ENCODE data around the gene ABCA3. TPM values are rescaled to one million over a fixed set of nuclear protein-coding genes. Genes with fewer than 3 reads are reported as not detected.
"Not testable (repeated sequence)": the region's sequence is repeated elsewhere in the genome, so short reads cannot be mapped to it uniquely, and the experiment has no call there.

ABCA3 gene
- 10 to 100 TPM in 6 of 8 experiments, 1 to 10 TPM in 2; 2.1 to 41.4 (median 23.3) TPM for total RNA-seq

DNA sequence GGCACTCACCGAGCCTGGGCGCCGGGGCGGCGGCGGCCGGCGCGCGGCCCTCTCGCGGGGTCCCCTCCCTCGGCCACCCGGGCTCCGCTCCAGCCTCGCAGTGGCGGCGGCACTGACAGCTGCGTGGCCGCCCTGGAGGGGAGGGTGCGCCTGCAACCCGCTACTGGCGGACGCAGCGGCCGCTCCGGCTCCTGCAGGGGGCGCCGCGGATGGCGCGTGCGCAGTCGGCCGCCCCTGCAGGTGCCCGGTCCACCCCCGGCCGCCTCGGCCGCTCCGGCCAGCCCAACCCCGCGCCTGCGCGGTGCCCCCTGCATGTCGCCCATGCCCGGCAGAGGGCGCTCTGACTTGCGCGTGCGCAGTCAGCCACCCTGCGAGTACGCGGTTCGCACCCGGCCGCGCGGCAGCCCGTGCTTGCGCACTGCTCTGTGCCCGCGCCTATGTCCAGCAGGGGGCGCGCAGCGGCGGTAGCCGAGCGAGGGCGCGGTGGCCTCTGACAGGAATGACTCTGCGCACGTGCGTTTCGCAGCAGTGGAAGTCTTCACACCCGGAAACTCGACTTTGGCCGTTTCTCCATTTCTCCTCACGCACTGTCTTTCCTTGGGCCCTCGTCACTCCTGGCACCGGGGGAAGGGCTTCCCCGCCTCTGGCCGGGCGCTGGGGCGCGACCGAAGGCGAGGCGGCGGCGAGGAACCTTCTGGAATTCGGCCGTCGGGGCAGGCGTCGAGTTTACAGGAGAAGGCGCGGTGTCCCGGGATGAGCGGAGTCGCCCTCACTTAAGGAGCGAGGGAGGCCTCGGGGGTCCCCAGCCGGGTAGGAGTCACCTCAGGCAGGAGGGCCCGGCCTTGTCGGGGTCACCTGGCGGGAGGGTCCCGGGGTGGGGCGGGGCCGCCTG, at the start of gene ABCA3:
ABCA3 (minus strand) TSS at position 165 of the 892 bp plus-strand sequence. CDS start 14,262 bp downstream, outside the sequence.
- peaks cover 12 to 15% of the 10 kb centered on the region in 2 donors for H3K4me1 ChIP-seq (replicated peaks in 1 of 2)
- H3K27ac ChIP-seq, result peak within 1 kb of the TSS; percentile 77 to 89
- ATAC-seq (replicated peaks in 6 of 8), result peak; percentile 81 to 92 (median 86)
- in situ Hi-C loops (cut with MboI; ENCODE audit: low pct_unique_long_range_greater_than_20kb in 2 of 9, low sequenced_read_pairs in 9 of 9, unreplicated experiment in 9 of 9), result loop anchor here in 2 of 9 experiments (25.0 kb wide), 2 partner anchors 96 to 146 kb away; partner anchors contain the start of genes CCNF (in 1 of the 2) and TBC1D24 (in 1 of the 2)
- 3 to 39% (median 33%) methylated on average over 23 to 24 of the region's 110 CpGs; no CpG with 5 or more reads in 7 of the 10 experiments for WGBS, 10 experiments
- peak within 1 kb of the TSS; percentile 54 to 69 (median 57) for H3K4me3 ChIP-seq

DNA sequence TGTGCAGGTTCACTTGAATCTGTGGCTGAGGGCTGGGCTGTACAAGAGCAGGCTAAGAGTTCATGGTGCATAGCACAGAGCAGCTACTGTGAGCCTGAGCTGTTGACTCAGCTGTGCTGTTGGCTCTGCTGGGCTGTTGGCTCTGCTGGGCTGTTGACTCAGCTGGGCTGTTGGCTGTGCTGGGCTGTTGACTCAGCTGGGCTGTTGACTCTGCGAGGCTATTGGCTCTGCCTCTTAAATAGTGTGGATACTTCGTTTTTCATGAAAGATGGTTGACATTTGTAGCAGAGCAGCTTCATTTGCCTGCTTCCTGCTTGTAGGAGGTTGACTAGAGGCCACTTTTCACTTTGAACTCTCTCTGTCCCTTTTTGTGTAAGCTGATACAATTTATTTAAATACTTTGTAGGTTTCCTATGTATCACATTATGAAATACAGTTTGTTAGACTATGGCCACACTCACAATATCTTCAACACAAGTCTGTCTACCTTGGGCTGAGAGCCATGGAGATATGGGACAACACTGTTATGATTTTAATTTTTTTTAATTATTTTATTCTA, 48.4 kb upstream of the ABCA3 start:
- 0 to 83% (median 25%) methylated on average over 1 to 2 of the region's 2 CpGs; no CpG with 5 or more reads in 4 of the 10 experiments for WGBS, 10 experiments
- peak in 2 of 8 experiments; percentile 27 to 44 for ATAC-seq (replicated peaks in 6 of 8)

DNA sequence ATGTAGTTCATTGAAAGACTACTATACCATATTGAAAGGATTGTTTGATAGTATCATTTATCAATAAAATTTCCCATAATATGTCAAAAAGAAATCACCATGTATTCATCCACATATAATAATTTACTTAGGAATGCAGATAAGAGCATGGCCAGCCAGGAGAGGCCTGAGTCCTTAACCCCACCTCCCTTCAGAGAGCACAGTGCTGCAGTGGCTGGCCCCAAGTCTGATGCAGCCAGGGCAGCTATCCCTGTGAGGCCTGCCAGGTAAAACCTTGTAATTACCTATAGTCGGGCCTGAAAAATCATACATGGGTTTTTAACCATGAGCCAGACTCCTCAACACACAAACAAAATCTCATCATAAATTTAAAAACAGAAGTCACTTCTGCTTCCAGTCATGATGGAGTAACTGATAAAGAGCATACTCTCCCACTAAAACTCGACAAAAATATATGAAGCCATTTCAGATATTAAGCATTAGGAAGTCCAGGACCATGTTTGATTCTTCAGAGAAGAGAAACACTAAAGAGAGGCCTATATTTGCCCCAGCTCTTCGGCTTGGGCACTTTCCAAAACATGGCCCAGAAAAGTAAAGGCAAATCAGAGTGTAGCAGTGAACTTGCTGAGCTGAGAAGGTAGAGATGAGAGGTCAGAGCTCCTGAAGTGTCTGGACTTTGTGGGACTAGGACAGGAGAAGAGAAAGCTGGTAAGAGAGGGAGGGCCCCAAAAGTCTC, 47.8 kb upstream of the ABCA3 start:
- 10 to 79% (median 68%) methylated on average over 2 to 3 of the region's 3 CpGs; no CpG with 5 or more reads in 1 of the 10 experiments for WGBS, 10 experiments
- Histone ChIP-seq H3K4me1 (replicated peaks in 1 of 2) (no peaks in the 10 kb centered on the region), H3K4me3 (no peak overlapping the region), H3K27ac (no peak overlapping the region)
- in situ Hi-C loops (cut with MboI; ENCODE audit: low pct_unique_long_range_greater_than_20kb in 2 of 9, low sequenced_read_pairs in 9 of 9, unreplicated experiment in 9 of 9), result no loop called here
- ATAC-seq (replicated peaks in 6 of 8), result no peak

More for the DNA sequence above, 48.4 kb upstream of the ABCA3 start:
- H3K4me3 ChIP-seq, result no peak overlapping the region
- in situ Hi-C loops (cut with MboI; ENCODE audit: low pct_unique_long_range_greater_than_20kb in 2 of 9, low sequenced_read_pairs in 9 of 9, unreplicated experiment in 9 of 9), result no loop called here
- no peak overlapping the region for H3K27ac ChIP-seq
- H3K4me1 ChIP-seq (replicated peaks in 1 of 2), result no peaks in the 10 kb centered on the region

DNA sequence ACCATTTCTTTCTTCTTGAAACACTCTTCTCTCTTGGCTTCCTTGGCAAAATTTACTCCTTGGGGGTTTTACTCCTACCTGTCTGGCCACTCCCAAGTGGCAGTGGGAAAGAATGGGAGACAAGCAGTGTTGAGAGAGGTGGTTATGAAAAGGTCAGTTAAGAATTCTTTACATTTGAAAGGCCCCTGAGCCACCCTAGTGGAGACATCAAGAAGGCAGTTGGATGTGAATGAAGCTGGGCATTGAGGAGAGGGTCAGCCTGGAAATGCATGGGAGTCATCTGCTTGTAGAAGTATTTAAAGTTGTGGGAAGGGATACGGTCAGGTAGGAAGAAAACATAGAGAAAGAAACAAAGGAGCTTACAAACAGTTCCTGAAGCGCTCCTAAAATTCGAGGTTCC, 46.5 kb upstream of the ABCA3 start:
- in situ Hi-C loops (cut with MboI; ENCODE audit: low pct_unique_long_range_greater_than_20kb in 2 of 9, low sequenced_read_pairs in 9 of 9, unreplicated experiment in 9 of 9), result no loop called here
- WGBS, 10 experiments, result 15 to 73% (median 44%) methylated on average over 3 of the region's 3 CpGs

DNA sequence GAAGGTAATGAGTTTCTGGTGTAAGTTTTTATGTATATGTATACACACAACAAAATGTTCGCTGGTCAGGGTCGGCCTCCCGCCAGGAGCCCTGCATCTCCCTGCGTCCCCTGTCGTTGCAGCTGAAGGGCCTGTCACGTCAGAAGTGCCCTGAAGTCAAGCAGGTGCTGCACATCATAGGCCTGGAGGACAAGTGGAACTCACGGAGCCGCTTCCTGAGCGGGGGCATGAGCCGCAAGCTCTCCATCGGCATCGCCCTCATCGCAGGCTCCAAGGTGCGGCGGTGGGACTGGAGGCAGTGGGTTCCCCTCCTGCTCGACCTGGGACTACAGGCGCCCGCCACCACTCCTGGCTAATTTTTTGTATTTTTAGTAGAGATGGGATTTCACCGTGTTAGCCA, 45.5 kb upstream of the ABCA3 start:
- H3K27ac ChIP-seq; H3K4me1 ChIP-seq (replicated peaks in 1 of 2); H3K4me3 ChIP-seq; in situ Hi-C loops (cut with MboI; ENCODE audit: low pct_unique_long_range_greater_than_20kb in 2 of 9, low sequenced_read_pairs in 9 of 9, unreplicated experiment in 9 of 9); ATAC-seq (replicated peaks in 6 of 8): not testable (repeated sequence)
- 0 to 100% (median 86%) methylated on average over 1 to 9 of the region's 19 CpGs; no CpG with 5 or more reads in 4 of the 10 experiments for WGBS, 10 experiments

More for the DNA sequence above, 46.5 kb upstream of the ABCA3 start:
- no peak for ATAC-seq (replicated peaks in 6 of 8)
- Histone ChIP-seq H3K27ac (no peak overlapping the region), H3K4me3 (no peak overlapping the region), H3K4me1 (replicated peaks in 1 of 2) (no peaks in the 10 kb centered on the region)

DNA sequence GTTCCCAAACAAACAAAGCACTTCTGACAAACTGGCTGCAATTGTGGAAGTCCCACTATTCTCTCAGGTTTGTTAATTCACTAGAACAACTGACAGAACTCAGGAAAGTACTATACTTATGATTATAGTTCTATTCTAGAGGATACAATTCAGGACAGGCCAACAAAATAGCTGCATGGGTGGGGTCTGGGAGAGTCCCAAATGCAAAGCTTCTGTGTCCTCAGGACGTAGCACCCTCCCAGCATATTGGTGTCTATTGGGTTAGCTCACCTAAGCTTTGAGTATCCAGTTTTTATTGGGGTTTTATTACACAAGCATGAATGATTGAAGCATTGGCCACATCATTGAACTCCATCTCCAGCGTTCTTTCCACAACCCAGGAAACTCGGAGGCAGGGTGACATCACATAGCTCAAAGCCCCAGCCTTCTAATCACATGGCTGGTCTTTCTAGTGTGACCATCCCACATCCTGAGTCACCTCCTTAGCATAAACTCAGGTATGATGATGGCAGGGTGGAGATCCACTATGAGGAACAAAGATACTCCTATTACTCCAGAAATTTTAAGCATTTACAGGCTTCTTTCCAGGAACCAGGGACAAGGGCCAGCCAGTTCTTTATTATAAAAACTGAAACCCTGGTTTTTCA, 44.8 kb upstream of the ABCA3 start:
- no peaks in the 10 kb centered on the region for H3K4me1 ChIP-seq (replicated peaks in 1 of 2)
- no peak overlapping the region for H3K27ac ChIP-seq
- 27 to 100% (median 38%) methylated on average over 1 to 3 of the region's 3 CpGs; no CpG with 5 or more reads in 4 of the 10 experiments for WGBS, 10 experiments
- ATAC-seq (replicated peaks in 6 of 8), result peak; percentile 54 to 98 (median 83)
- in situ Hi-C loops (cut with MboI; ENCODE audit: low pct_unique_long_range_greater_than_20kb in 2 of 9, low sequenced_read_pairs in 9 of 9, unreplicated experiment in 9 of 9), result no loop called here
- no peak overlapping the region for H3K4me3 ChIP-seq

DNA sequence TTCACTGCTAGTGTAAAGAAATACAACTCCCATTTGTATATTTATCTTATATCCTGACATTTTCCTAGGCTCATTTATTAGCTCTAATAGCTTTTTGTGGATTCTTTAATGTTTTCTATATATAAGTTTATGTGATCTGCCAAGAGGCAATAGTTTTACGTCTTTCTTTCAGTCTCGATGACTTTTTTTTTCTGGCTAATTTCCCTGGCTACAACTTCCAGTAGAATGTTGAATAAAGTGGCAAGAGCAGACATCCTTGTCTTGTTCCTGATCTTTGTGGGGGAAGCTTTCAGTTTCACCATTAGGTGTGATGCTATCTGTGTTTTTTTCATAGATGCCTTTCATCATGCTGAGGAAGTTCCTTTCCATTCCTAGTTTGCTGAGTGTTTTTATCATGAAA, 43.9 kb upstream of the ABCA3 start:
- in situ Hi-C loops (cut with MboI; ENCODE audit: low pct_unique_long_range_greater_than_20kb in 2 of 9, low sequenced_read_pairs in 9 of 9, unreplicated experiment in 9 of 9), result no loop called here
- WGBS, 10 experiments, result 14 to 92% (median 66%) methylated on average over 1 to 2 of the region's 2 CpGs; no CpG with 5 or more reads in 1 of the 10 experiments
- Histone ChIP-seq H3K4me1 (replicated peaks in 1 of 2) (no peaks in the 10 kb centered on the region), H3K27ac (no peak overlapping the region), H3K4me3 (no peak overlapping the region)
- no peak for ATAC-seq (replicated peaks in 6 of 8)

DNA sequence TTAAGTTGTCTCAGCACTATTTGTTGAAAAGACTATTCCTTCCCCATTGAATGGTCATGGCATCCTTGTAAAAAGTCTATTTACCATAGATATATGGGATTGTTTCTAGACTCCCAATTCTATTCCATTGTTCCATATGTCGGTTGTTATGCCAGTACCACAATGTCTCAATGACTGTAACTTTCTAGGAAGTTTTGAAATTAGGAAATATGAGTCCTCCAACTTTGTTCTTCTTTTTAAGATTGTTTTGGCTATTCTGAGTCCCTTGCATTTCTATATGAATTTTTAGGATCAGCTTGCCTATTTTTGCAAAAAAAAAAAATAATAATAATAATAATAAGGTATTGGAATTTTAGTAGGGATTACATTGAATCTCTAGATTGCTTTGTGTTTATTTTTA, 43.0 kb upstream of the ABCA3 start:
- Histone ChIP-seq H3K27ac (no peak overlapping the region), H3K4me3 (no peak overlapping the region), H3K4me1 (replicated peaks in 1 of 2) (no peaks in the 10 kb centered on the region)
- ATAC-seq (replicated peaks in 6 of 8), result no peak
- in situ Hi-C loops (cut with MboI; ENCODE audit: low pct_unique_long_range_greater_than_20kb in 2 of 9, low sequenced_read_pairs in 9 of 9, unreplicated experiment in 9 of 9), result no loop called here
- WGBS, 10 experiments, result 64 to 100% (median 77%) methylated on average over 1 of the region's 1 CpG; no CpG with 5 or more reads in 4 of the 10 experiments

DNA sequence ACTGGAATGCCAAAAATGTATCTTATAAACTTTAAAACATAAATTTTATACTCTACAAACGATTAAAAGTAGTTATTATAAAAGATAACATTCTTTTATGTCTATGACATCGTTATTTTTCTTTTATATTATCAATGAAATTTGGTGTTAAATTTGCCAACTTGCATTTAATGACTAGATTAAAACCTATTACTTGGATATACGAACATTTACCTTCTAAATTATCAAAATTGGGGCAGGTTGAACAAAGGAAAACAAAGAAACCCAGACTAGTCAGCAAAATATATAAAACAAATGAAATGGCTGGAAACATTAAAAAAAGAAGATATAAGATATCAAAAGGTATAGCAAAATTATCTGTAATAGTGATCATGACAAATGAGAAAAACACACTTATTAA, 34.1 kb upstream of the ABCA3 start:
- in situ Hi-C loops (cut with MboI; ENCODE audit: low pct_unique_long_range_greater_than_20kb in 2 of 9, low sequenced_read_pairs in 9 of 9, unreplicated experiment in 9 of 9), result no loop called here
- Histone ChIP-seq H3K4me1 (replicated peaks in 1 of 2) (no peaks in the 10 kb centered on the region), H3K4me3 (no peak overlapping the region), H3K27ac (no peak overlapping the region)
- ATAC-seq (replicated peaks in 6 of 8), result no peak
- WGBS, 10 experiments, result 12 to 53% (median 26%) methylated on average over 3 of the region's 3 CpGs

DNA sequence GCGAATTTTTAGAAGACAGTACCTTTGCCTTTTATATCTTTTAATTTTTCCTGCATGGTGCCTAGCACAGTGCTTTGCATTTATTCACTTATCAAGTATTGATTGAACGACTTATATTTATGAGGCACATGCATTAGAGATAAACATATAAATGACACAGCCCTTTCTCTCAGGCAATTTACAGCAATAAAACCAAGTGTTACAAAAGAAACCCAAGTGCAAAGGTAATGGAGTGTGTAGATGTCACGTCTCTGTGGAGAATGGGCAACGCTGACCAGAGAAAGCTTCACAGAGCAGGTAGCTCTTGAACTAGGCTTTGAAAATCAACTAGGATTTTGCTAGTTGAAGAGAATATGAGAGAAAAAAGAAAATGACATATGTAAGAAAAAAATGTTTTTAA, 32.6 kb upstream of the ABCA3 start:
- ATAC-seq (replicated peaks in 6 of 8), result no peak
- in situ Hi-C loops (cut with MboI; ENCODE audit: low pct_unique_long_range_greater_than_20kb in 2 of 9, low sequenced_read_pairs in 9 of 9, unreplicated experiment in 9 of 9), result no loop called here
- no peak overlapping the region for H3K4me3 ChIP-seq
- 34 to 86% (median 73%) methylated on average over 1 to 4 of the region's 4 CpGs for WGBS, 10 experiments
- H3K27ac ChIP-seq, result no peak overlapping the region
- H3K4me1 ChIP-seq (replicated peaks in 1 of 2), result no peaks in the 10 kb centered on the region

DNA sequence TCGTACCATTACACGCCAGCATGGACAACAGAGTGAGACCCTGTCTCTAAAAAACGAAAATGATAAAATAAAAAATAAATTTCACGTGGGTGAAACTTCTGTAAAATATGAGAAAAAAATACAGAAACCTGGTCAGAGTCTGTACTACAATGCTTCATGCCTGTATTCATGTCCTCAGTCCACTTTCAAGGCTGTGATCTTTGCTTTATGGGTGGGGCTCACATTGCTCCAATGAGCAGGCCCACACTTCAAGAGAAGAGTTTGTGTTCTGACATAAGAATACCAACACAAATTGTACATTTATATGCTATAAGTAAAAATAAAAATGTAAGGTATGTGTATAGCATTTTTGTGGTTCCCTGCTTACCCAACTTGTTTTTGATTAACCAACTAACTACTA, 32.2 kb upstream of the ABCA3 start:
- WGBS, 10 experiments, result 23 to 83% (median 56%) methylated on average over 2 to 4 of the region's 4 CpGs; no CpG with 5 or more reads in 1 of the 10 experiments
- in situ Hi-C loops (cut with MboI; ENCODE audit: low pct_unique_long_range_greater_than_20kb in 2 of 9, low sequenced_read_pairs in 9 of 9, unreplicated experiment in 9 of 9), result no loop called here
- Histone ChIP-seq H3K27ac (no peak overlapping the region), H3K4me1 (replicated peaks in 1 of 2) (no peaks in the 10 kb centered on the region), H3K4me3 (no peak overlapping the region)
- ATAC-seq (replicated peaks in 6 of 8), result peak in 3 of 8 experiments; percentile 65 to 71 (median 71)

DNA sequence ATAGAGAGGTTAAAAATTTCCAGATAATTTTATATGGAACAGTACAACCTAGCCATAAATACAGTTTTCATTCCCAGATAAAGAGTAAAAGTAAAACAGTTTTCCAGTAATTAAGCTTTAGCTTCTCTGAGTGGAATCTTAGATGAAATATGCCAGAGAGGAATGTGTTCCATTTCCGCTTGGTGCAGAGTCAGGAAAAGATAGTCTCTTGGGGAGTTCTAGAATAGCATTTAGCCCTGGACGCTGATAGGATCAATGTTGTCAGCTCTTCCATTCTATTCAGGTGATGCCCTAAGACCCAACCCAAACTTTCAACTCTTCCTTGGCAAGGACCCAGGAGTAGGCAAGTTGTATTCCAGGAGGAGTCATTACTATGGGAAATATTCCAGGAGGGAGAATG, 30.9 kb upstream of the ABCA3 start:
- H3K27ac ChIP-seq, result no peak overlapping the region
- no peak overlapping the region for H3K4me3 ChIP-seq
- no peaks in the 10 kb centered on the region for H3K4me1 ChIP-seq (replicated peaks in 1 of 2)
- no peak for ATAC-seq (replicated peaks in 6 of 8)
- in situ Hi-C loops (cut with MboI; ENCODE audit: low pct_unique_long_range_greater_than_20kb in 2 of 9, low sequenced_read_pairs in 9 of 9, unreplicated experiment in 9 of 9), result no loop called here
- 40 to 100% (median 94%) methylated on average over 1 to 2 of the region's 2 CpGs; no CpG with 5 or more reads in 1 of the 10 experiments for WGBS, 10 experiments
